Measurements from ENCODE around the gene NFAT5.

DNA sequence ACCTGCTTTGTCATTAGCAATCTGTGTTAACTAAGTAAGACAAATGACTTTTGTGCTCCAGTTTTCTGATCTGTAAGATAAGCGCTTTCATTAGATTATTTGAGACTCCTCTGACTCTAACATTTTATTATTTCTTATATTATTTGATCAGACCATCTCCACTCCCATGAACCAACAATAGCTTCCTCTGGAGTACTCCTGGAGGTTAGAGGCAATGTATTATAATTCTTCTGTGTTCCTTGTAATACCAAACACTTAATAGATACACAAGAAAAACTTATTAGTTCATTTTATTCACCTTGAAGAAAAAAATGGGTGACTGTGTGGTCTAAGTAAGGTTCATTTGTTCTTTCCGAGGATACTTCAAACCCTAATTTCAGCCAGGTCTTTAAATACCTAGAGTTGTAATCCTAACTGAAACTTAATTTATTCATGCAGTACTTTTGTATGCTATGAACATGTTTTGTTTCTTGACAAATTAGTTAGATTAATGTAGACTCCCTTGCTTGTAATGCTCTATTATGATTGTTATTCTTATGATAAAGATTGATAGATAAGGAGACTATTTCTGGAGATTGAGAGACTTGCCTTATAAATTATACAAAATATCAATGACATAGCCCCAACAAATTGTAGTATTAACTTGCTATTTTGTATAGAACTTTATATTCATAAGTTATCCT, 106.7 kb downstream of the NFAT5 start:
- TF ChIP-seq, protein P1, sequence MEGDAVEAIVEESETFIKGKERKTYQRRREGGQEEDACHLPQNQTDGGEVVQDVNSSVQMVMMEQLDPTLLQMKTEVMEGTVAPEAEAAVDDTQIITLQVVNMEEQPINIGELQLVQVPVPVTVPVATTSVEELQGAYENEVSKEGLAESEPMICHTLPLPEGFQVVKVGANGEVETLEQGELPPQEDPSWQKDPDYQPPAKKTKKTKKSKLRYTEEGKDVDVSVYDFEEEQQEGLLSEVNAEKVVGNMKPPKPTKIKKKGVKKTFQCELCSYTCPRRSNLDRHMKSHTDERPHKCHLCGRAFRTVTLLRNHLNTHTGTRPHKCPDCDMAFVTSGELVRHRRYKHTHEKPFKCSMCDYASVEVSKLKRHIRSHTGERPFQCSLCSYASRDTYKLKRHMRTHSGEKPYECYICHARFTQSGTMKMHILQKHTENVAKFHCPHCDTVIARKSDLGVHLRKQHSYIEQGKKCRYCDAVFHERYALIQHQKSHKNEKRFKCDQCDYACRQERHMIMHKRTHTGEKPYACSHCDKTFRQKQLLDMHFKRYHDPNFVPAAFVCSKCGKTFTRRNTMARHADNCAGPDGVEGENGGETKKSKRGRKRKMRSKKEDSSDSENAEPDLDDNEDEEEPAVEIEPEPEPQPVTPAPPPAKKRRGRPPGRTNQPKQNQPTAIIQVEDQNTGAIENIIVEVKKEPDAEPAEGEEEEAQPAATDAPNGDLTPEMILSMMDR (conservative IDR thresholded peaks at IDR 0.05; ENCODE audit: low read length) = no peak
- no peak for TF ChIP-seq EZH2phosphoT487 (IDR thresholded peaks at IDR 0.05; ENCODE audit: borderline replicate concordance, low read depth, low read length)
